NCI-H2227 (cell line): ENCODE results near the gene MTO1.
A peak's percentile ranks its signal among the peaks of the same experiment; 100 is the strongest.
"Not testable (repeated sequence)": the region's sequence is repeated elsewhere in the genome, so short reads cannot be mapped to it uniquely, and the experiment has no call there.

ENCODE experiments used
- DNase-seq: peaks from one replicate; lab custom pipeline; 2025; ENCODE audit not compliant: unreplicated experiment; lab: John Stamatoyannopoulos, UW

Gene MTO1

DNA sequence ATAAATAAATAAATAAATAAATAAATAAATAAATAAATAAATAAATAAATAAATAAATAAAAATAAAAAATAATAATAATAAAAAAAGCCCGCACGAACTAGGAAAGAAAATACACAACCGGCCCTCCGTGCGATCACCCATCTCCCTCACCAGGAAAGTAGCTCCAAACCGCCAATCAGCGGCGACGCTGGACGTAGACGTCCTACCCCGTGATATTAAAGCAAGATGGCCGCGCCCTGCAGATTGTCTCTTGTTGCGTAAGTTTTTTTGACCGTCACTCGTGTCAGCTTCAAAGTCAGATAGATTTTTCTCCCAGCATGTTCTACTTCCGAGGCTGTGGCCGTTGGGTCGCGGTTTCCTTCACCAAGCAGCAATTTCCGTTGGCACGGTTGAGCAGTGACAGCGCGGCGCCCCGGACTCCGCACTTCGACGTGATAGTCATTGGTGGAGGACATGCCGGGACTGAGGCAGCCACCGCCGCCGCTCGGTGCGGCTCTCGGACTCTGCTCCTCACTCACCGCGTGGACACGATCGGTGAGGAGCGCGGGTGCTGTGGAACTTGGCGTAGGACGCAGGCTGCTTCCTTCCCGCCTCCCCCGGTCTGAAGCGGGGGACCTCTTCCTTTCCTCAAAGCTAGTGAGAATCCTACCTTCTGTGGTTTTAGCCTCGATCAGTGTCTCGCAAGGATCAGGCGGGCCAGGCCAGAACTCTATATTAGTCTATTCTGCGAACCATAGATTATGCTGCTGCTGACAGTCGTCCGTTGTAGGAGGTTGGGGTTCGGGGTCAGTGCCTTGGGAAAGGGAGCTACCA is at the start of gene MTO1:
Gene MTO1, plus strand, starts transcription at position 201 of the 814 bp plus-strand sequence. Its CDS starts 118 bp downstream, at position 319.
- DNase-seq, result peak; percentile 88

DNA sequence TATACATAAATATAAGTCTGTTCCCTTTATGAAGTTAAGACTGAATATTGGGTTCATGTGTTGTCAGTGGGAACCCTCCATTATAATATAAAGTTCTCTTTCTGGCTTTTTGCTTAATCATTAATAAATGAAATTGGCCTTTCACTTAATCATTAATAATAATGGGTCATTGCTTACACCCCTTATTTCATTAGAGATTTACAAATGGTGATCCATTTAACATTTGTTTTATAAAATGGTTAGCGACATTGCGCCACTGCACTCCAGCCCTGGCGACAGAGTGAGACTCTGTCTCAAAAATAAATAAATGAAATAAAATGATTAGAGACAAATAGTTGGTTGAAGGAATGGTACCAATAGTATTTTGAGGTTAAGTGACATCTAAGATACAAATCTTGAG is 48.4 kb upstream of the MTO1 start:
- no peak for DNase-seq

DNA sequence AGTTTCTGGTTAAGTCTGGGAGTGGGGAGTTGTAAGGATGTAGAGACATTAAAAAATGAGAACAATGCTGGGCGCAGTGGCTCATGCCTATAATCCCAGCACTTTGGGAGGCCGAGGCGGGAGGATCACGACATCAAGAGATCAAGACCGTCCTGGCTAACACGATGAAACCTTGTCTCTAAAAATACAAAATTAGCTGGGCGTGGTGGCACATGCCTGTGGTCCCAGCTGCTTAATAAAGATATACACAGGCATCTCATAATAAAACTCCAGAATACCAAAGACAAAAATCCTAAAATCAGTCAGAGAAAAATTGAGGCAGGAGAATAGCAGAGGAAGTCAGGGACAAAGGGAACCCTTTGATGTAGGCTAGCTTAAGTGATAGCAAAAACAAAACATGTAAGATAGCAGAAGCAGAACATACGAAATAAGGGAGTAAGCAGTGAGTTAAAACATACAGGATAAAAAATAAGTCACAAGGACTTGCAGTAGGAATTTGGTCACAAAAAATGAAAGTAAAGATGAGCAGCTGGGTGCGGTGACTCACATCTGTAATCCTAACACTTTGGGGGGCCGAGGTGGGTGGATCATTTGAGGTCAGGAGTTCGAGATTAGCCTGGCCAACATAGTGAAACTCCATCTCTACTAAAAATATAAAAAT is 43.3 kb upstream of the MTO1 start:
- DNase-seq, result no peak

DNA sequence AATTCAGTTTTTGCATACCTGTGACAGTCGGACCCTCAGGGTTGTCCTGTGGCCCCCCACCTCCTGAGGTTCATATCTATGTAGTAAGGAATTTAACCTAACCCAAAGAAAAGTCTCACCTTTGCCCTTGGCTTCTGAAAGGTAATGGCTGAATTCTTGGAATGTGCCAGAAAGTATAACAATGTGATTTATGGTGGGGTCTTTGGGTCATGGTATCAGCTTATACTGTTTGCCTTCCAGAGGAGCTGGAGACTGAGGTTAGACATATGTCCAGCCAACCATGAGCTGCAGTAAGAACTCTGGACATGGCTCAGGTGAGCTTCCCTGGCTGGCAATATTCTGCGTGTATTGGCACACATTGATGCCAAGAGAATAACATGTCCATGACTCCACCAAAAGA is 40.0 kb upstream of the MTO1 start:
- no peak for DNase-seq

DNA sequence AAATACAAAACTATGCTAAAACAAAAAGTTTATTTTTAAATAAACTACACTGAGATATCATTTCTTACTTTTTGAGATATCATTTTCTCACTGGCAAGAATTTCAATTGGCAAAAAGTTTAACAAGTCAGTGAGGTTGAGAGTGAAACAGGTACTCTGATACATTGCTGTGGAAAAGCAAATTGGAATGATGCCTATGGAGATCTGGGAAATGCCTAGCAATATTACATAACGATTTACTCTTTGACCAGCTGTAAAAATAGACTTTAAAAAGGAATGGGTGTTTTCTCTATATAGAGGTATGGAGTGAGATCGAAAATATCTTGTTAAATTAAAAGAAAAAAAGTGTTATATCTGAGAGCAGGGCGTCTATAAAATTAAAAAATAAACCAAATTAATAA is 26.3 kb upstream of the MTO1 start:
- no peak for DNase-seq

DNA sequence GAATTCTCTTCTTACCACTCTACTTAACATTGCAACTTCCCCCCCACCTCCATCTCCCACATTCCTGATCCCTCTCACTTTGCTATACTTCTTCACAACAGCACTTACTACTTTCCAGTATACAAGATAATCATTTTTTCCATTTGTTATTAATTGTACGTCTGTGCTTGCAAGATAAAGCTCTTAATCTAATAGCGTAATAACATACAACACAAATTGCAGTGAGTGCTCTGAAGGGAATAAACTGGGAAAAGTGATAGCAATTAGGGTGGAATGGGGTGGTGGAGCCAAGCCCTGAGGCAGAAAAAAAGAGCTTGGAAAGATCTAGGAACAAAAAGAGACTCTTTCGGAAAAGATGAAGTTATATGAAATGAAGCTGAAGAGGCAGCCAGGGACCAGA is 18.0 kb upstream of the MTO1 start:
- DNase-seq, result no peak

GRCh38 chr6:73451223-73452106 is 10.1 kb upstream of the MTO1 start:
- DNase-seq, result peak; percentile 8

- no peak for DNase-seq
Observed at GRCh38 chr6:73452107-73452461, 9.5 kb upstream of the MTO1 start, which contains the start of gene CGAS. CGAS (minus strand) TSS chr6:73452297; CDS start chr6:73452181, 116 bp downstream.

DNA sequence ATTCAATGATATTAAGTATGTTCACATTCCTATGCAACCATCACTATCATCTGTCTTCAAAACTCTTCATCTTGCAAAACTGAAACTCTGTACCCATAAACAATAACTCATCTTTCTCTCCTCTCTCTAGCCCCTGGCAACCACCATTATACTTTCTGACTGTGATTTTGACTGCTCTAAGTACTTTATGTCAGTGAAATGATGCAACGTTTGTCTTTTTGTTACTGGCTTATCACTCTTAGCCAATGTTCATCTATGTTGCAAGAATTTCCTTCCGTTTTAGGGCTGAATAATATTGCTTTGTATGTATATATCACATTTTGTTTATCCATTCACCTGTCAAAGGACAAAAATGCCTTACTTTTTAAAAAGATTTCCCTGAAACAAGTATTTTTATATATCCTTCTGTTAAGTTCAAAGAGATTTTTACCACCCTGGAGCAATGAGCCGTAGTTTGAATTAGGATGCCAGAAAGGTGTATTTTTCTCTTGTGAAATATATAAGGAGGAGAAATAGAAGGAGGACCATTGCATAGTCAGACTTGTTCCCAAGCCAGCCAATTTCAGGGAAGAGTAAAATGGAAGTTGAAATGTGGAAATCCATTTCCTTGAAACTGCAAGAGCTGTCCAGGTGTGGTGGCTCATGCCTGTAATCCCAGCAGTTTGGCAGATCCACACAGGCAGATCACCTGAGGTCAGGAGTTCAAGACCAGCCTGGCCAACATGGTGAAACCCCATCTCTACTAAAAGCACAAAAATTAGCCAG is 5.5 kb upstream of the MTO1 start:
- no peak for DNase-seq

GRCh38 chr6:73459474-73459873 is 2.1 kb upstream of the MTO1 start:
- not testable (repeated sequence) for DNase-seq

DNA sequence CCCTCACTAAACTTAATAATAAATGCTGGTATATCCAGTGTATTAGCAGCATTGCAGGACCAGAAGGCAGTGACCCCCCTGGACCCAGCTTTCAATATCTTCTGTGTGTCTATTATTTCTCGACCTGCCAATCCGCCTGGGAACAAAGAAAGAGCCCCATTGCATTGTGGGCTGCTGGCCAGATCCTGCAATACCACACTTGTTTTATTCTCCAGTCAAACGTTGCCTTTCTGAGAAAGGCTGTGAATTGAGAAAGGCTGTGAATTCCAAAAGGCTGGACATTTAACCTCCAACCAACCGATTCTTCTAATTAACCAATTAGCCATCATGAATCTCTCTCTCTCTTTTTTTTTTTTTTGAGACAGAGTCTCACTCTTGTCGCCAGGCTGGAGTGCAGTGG is 1.5 kb upstream of the MTO1 start:
- DNase-seq, result no peak

DNA sequence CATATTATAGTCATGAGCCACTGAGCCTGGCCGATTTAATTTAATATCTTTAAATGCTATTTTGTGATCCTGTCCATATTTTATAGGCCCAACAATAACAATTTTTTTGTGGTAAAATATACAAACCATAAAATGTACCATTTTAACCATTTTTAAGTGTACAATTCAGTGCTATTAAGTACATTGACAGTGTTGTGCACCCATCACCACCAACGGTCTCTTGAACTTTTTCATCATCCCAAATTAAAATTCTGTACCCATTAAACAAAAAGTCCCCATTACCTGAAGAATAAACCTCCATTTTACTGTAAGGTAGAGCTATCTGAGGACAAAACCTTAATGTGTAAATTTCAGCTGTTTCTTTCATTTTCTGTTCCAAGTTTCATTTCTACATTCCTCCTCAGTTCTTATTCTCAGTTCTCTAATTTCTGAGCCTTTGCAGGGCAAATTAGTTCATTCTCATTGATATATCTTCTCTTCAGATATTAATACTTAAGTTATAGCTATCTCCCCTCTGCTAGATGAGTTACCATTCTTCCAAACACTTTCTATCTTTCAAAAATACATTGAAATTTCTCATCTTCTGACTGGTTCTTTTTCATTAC is 10.3 kb downstream of the MTO1 start:
- no peak for DNase-seq

- no peak for DNase-seq
Observed at GRCh38 chr6:73476723-73477122, 15.2 kb downstream of the MTO1 start.

DNA sequence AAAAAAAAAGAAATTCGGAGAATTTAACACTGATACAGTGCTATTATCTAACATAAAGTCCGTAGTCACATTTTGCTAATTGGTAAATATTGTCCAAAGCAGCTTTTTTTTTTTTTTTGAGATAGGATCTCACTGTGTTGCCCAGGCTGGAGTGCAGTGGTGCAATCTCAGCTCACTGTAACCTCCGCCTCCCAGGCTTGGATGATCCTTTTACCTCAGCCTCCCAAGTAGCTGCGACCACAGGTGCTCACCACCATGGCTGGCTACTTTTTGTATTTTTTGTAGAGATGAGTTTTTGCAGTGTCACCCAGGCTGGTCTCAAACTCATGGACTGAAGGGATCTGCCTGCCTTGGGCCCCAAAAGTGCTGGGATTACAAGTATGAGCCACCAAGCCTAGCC is 15.9 kb downstream of the MTO1 start:
- DNase-seq, result no peak

GRCh38 chr6:73481969-73482368 is 20.4 kb downstream of the MTO1 start:
- no peak for DNase-seq

DNA sequence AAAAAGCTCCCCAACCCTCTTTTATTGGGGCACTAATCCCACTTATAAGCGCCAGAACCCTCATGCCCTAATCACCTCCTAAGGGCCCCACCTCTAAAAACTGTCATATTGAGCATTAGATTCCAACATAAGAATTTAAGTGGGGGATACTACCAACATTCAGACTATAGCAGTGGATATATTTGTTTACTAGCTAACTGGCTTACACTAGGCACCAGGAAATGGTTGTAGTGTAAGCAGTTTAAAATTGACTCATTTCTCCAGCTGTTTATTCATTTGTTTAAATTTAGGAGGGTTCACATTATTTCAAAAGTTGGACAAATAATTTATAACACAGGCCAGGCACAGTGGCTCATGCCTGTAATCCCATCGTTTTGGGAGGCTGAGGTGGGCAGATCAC is 22.9 kb downstream of the MTO1 start:
- DNase-seq, result no peak

GRCh38 chr6:73487473-73487872 is 25.9 kb downstream of the MTO1 start:
- DNase-seq, result no peak

DNA sequence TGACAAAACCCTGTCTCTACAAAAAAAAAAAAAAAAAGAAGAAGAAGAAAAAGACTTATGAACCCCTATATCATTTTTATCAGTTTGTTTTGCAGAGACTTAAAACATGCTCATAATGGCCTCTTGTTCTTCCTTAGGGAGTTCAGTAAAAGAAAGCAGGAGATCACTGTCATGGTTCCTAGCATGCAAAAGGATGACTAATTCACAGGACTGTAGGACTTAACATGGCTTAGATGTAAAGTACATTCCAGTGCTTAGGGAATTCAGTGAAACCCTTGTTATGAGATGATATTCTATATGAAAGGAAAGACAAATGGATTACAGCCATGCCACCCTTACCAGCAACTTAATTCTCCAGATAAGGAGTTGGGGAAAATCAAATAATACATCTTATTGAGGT is 29.8 kb downstream of the MTO1 start:
- no peak for DNase-seq

GRCh38 chr6:73497915-73498314 is 36.4 kb downstream of the MTO1 start:
- DNase-seq, result no peak

DNA sequence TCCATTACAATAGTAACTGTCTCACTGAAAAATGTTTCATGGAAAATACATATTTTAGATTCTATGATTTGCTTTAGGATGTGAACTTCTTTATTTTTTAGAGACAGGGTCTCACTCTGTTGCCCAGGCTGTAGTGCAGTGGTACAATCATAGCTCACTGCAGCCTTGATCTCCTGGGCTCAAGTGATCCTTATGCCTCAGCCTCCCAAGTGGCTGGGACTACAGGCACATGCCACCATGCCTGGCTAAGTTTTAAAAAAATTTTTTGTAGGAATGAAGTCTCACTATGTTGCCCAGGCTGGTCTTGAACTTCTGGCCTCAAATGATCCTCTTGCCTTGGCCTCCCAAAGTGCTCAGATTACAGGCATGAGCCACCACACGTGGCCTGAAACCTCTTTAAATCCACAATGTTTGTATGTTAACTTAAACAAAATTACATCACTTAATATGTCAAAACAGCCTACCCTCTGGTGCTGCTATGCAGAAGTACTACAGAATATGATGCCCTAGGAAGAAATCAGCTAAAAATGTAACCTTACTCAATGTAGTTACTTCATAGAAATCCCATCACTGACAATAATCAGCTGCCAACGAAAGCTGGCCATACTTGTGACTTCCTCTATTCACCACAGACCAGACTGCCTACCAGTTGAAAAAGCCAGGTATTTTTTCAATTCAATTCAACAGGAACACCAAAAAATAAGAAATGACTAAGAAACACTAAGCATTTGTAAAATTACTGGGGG is 41.7 kb downstream of the MTO1 start:
- DNase-seq, result no peak
